Renal cortex interstitium (tissue), 11 donors: ENCODE measurements around the gene PIGQ. TPM values are rescaled to one million over a fixed set of nuclear protein-coding genes. Genes with fewer than 3 reads are reported as not detected.

Experiments
- DNase-seq, 11 donors: peaks; one replicate each; pipeline ENCODE4 v3.0.0-alpha.2; 2013; ENCODE audit warnings: low read depth in 9 of 11, low spot score in 4 of 11; ENCODE audit errors: extremely low read depth in 1 of 11
- polyA plus RNA-seq, 3 donors: library from polyadenylated mRNA; unstranded; fragments of 120-200 nt; gene quantifications; one replicate each; pipeline ENCODE4 v1.2.1, GENCODE V29; 2013; ENCODE audit not compliant: insufficient read length in 3 of 3

Gene PIGQ
- polyA plus RNA-seq, 3 donors, result 49.0 to 82.6 (median 66.2) TPM

DNA sequence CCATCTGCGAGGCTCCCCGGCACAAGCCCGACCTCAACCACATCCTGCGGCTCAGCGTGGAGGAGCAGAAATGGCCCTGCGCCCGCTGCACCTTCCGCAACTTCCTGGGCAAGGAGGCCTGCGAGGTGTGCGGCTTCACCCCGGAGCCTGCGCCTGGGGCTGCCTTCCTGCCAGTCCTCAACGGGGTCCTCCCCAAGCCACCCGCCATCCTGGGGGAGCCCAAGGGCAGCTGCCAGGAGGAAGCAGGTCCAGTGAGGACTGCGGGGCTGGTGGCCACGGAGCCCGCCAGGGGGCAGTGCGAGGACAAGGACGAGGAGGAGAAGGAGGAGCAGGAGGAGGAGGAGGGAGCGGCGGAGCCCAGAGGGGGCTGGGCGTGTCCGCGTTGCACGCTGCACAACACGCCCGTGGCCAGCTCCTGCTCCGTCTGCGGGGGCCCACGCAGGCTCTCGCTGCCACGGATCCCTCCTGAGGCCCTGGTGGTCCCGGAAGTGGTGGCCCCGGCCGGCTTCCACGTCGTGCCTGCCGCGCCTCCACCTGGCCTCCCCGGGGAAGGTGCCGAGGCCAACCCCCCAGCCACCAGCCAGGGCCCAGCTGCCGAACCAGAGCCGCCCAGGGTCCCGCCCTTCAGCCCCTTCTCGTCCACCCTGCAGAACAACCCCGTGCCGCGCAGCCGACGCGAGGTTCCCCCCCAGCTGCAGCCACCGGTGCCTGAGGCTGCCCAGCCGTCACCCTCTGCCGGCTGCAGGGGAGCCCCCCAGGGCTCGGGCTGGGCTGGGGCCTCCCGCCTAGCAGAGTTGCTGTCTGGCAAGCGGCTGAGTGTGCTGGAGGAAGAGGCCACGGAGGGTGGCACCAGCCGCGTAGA lies 22.6 kb upstream of the PIGQ start:
- no peak for DNase-seq

DNA sequence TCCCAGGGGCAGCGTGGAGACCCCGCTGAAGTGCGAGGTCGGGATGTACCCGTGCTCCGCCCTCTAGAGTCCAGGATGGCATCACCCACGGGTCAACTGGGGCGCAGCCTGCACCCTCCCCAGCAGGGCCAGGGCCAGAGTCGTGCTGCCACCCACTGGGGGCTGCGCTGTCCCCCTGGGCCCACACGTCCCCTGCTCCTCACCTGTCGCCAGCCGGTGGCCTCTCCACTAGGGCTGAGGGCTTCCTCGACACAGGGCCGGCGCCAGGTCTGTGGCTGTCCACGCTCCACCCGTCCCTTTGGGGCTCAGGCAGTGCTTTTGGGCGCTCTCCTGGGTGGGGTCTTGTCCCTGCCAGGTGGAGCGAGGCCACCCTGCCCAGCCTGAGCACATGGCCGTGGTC lies 21.2 kb upstream of the PIGQ start:
- DNase-seq, result no peak

DNA sequence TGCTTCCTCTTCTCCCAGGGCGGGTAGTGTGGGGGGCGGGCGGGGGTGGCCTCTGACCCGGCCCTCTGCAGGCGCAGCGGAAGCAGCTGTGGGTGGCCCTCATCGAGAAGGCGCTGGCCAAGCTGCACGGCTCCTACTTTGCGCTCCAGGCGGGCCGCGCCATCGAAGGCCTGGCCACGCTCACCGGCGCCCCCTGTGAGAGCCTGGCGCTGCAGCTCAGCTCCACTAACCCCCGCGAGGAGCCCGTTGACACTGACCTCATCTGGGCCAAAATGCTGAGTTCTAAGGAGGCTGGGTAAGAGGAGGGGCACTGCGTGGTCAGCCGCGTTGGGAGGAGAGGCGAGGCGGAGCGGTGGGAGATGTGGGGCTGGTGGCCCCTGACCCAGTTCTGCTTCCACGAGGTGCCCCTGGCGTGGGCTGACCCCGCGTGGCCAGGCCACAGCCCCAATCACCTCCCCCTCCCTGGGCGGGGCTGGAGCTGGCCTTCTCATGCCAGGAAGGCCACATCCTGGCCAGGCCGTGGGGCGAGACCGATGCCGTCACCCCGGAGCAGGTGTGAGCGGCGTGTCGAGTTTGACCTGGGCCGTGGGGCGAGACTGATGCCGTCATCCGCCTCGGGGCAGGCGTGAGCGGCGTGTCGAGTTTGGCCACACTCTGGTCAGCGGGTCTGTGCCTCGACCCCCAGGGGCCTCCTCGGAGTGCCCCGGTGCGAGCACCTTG lies 20.1 kb upstream of the PIGQ start:
- DNase-seq, result no peak

DNA sequence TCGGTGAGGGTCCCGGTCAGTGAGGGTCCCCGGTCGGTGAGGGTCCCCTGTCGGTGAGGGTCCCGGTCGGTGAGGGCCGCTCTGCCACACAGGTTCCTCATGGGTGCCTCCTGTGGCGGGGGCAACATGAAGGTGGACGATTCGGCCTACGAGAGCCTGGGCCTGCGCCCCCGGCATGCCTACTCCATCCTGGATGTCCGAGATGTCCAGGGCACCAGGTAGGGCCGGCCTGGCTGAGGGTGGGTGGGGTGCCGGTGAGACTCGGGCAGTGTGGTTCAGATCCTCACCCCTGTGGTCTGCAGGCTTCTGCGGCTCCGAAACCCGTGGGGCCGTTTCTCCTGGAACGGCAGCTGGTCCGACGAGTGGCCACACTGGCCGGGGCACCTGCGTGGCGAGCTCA lies 18.6 kb upstream of the PIGQ start:
- no peak for DNase-seq

DNA sequence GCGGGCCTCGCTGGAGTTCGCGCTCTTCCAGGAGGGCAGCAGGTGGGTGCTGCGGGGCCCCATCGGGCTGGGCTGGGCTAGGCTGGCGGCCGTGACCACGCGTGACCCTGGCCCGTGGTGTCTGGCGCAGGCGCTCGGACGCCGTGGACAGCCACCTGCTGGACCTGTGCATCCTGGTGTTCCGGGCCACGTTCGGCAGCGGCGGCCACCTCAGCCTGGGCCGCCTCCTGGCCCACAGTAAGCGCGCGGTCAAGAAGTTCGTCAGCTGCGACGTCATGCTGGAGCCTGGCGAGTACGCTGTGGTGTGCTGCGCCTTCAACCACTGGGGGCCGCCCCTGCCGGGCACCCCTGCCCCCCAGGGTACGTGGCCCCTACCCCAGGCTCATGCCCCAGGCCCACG lies 17.6 kb upstream of the PIGQ start:
- DNase-seq, result no peak

DNA sequence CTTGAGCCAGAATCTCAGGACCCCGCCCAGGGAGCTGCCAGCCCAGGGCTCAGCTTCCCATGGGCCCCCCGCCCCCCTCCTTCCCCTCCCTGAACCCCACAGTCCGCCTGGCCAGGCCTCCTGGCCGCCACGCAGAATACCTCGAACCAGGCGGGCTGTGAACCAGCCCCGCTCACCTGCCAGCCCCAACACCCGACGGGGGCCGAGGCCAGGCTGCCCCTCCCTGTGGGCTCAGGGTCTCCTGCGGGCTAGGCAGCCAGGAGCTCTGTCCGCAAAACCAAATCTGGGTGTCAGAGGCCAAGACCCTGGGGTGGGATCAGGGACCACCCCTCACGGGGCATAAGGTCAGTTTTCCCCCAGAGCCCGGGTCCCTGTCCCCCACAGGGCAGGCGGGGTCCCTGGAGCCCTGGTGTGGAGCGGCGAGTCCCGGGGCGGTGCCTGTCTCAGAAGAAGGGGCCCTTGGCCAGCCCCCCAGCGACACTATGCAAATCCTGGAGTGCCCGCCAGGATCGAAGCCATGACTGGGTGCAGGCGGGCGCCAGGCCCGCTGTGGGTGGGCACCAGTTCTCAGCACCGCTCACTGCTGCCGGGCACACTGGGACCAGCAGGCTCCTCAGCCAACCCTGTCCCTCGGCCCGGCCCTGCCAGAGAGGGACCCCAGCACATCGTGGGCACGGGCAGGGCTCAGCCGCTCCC lies 16.0 kb upstream of the PIGQ start:
- DNase-seq, result no peak

DNA sequence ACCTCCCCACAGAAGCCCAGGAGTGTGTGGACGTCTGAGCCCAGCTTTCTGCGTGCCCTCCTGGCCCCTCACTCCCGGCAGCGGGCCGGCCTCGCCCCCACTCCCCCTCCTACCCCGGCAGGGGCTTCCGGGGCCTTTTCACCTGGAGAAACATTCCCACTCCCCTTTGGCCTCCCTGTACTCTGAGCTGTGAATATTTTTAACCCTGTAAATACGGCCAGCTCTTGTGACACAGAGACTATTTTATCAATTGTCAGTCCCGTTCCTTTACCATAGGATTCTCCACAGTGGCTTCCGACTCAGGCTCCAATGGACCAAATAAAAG lies 15.5 kb upstream of the PIGQ start:
- no peak for DNase-seq

DNA sequence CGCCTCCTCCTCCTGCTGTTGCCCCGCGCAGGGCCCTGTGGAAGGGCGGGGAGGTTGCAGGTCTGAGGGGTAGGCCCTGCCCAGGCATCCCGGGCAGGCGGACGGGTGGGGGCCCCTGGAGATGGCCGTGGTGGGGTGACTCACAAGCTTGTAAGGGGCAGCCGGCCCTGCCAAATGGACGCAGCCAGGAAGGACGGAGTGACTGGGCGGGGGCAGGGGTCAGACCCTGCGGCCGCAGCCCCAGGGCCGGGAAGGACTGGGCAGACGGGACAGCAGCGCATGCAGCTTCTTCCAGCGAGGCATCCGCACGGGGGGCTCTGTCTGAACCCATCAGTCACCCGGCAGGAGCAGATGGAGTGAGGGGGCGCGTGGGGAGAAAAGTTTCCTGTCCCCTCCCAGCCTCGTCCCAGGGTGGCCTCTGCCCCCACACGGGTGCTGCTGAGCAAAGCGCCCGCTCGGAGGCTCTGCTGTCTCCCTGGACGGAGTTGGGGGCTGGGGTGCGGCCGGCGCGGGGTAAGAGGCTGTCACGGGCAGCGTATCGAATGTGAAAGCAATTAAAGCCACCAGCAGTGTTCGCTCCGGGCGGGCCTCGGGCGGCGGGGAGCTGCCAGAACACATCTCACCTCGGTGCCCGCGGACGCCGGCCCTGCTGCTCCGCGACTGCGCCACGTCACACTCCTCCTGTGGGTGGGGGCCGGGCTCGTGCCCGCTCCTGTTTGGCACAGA lies 15.0 kb upstream of the PIGQ start:
- no peak for DNase-seq

DNA sequence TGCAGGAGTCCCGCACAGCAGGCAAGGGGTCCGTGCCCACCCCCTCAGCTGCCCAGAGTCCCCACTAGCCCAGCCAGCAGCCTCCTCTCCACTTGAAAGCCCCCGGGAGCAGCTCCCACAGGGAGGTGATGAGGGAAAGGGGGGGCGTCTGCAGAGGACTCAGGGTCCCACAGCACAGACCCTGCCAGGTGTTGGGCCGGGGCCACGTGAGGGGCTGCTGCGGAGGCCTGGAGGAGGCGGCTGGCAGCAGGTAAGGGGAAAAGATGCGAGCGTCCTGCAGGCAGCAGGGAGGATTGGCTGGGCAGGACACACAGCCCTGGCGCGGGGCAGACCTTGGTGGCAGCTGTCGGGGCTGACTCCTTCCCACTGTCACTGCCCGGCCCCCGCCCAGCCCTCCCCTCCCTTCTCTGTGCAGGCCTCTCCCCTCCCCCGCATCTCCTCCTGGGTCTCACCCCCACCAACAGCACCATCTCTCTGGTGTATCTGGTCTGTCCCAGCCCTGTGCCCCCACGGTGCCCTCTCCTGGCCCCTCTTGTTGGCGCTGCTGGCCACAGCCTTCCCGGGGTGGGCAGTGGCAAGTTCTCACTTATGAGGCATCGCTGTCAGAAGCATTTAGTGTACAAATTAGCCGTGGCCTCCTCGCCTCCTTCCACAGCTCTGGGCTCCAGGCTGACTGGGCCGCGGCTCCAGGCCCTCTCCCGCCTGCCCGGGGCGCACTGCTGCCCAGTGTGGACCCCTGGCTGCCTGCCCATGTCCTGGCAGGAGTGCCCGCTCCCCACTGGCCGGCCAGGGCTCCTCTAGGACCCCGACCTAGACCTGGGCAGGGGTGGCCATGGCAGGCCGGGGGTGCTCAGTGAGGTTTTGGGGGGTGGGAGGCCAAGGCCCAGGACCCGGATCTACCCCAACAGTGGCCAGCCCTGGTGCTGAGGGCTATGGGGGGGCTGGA lies 14.0 kb upstream of the PIGQ start:
- no peak for DNase-seq

DNA sequence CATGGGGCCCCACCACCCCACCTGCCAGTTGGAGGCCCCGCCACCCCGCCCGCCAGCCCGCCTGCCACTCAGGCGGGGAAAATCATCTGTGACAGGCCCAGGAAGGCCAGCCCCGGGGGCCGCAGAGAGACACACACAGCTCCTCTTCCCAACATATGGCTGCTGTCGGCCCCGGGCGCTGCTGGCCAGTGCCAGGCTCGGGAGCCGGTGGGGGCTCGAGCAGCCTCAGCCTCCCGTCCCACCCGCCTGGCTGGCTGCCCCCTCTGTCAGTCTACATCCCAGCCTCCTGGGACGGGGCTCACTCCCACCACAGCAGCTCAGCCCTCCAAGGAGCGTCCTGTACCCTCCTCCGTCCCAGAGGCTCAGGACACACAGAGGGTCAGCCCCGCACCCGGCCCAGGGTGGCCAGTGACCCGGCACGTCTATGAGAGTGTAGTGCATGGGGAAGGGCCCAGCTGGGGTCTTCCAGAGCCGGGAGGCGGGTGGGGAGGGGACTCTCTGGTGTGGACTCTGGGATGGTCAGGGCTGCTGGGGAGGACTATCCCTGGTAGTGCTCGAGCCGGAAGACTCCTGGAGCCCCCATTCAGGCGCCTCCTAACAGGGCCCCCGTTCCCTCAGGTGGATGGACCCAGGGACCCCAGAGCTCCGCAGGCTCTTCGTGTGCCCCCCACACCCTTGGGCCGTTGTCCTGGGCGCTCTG lies 13.1 kb upstream of the PIGQ start:
- DNase-seq, result no peak

DNA sequence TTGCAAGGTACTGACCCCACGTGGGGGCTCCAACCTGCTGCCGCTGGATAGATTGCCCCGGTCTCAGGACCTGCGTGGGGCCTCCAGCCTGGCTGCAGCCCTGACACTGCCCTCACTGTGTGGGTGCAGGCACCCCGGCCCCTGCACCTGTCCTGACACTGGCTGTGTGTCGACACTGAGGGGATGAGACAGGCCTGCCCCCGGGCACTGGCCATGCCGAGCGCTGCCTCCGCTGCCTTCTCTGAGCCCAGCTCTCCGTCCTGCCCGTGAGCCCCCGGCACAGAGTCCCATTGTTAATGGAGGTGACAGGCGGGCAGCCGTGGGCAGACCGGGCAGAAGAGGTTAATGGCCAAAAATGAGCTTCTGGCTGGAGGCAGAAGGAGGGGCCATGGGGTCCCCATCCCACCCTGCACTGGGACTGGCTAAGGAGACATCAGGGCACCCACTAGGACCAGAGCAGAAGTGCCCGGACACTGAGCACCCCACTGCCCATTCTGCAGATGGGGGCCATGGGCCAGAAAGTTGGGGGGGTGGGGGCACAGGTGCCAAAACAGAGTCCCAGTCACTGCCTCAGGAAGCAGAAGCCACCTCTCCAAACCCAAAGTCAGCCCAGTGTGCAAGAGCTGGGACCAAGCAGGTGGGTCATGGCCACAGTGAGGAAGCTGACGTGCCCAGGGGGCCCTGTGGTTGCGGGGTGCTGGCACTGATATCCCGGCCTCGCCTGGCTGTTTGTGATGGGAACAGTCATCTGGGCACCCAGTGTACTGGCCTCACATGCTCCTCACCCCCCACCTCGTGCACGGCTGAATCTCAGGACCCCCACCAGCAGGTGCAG lies 12.1 kb upstream of the PIGQ start:
- DNase-seq, result no peak

DNA sequence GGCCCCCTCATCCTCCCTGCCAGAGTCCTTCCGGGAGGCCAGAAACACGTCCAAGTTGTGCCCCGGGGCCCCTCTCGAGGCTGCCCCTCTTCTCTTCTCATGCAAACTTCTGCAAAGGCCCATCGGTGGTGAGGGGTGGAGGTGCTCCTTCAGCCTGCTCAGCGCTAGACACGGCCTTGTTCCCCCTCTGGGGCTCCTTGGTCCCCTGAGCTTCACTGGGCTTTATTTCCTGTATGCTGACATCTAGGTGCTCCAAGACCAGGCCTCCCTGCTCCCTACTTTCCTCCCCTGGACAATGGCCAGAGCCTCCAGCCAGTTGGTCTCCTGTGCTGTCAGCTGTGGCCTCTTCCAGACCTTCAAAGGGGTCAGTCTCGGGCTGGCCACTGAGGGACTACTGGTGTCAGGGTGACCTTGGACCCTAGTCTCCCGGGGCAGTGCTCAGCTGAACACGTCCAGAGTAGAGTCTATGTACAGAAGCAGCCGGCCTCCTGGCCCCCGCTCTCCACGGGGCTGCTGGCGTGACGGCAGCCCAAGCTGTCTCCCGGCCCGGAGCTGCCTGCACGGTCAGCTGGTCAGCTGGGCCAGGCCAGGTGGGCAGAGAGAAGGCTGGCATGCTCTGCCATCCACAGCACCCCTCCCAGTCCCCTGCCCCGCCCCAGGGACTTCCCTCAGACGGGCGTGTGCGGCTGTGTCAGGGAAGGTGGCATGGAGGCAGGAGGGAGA lies 11.3 kb upstream of the PIGQ start:
- no peak for DNase-seq

DNA sequence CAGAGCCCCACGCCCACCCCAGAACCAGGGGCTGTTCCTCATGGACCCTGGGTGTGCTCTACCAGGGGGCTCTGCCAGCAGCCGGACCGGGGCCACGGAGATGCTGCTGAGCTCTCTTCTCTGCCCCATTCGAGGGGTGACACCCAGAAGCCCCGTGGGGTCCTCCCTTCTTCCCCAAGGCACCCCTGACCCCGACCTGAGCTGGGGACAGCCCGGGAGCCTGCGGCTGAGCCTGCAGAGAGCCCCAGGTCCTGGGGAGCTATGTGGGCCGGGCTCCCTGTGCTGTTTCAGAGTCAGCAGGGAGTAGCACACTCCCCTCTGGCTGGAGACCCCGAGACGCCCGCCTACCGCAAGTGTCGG lies 10.8 kb upstream of the PIGQ start:
- no peak for DNase-seq

DNA sequence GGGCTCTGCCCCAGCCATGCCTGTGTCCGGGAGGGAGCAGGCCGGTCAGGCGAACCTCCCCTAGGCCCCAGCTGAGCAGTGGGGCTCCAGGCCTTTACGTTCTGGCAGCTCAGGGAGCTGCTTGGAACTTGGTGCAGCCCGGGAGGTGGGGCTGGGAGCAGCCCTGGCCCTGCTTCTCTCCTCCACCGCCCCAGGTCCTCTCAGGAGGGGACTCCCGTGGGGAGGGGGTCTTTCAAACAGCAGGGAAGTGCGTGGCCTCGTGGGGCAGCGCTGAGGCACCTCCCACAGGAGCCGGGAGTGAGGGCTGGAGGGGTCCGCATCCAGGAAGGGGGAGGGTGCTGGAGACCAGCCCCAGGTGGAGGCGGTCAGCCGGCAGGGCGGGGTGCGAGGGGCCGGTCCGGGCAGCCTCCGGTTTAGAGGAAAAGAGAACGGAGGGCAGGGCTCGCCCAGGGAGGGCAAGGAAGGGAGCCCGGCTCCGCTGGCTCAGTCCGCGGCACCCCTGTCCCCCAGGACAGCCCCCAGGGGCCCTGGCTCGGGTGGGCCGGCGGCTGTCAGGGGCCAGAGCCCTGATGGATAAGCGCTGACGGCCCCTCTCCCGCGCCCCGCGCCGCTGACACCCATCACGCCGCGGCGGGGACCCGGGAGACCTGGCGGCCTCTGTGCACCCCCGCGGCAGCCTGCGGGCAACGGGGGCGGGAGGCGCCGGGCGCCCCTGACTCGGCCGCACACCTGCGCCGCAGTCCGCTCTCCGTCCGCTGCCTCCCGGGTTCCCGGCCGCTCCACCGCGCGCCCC lies 10.2 kb upstream of the PIGQ start:
- DNase-seq, result no peak

DNA sequence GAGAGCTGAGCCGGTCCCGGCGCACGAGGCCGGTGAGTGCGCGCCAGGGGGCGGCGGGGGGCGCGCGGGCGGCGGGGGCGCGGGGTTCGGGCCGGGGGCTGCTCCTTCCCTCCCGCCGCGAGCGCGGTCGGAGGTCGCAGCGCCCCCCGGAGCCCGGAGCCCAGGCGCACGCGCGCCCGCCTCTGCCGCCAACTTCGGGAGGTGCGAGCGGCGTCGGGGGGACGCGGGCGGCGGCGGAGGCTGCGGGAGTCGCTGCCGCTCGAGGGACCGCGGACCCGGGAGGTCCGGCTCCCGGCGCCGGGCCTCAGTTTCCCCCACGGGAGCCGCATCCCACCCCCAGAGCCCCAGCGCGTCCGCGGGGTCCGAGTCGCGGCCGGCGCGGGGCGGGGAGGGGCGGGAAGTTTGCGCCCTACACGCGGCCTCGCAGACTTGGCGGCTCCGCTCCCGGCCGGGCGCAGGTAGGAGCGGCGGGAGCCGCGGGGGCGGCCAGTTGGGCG lies 9.5 kb upstream of the PIGQ start, which contains the start of gene PRR35:
Gene PRR35 (plus strand): TSS at position 191 of the 497 bp plus-strand sequence. CDS start 2,901 bp downstream, outside the sequence.
- no peak for DNase-seq
